Esophagus muscularis mucosa (tissue), 4 donors: ENCODE measurements around the gene MXRA8.

Source experiments
- CTCF ChIP-seq, 3 experiments: fragments of 200-600 bp in 2 of 3; fragments of 450-650 bp in 1 of 3; sonication (generic) in 2 of 3; IDR thresholded peaks; one replicate each; pipeline ENCODE4 v1.5.1; 2017 to 2019; ENCODE audit warnings: antibody characterized with exemption in 3 of 3, mild to moderate bottlenecking in 2 of 3, moderate library complexity in 1 of 3
- EP300 ChIP-seq: sonication (generic); formaldehyde crosslinking; IDR thresholded peaks from one replicate; pipeline ENCODE4 v1.6.1; 2017; ENCODE audit warnings: antibody characterized with exemption
- POLR2A ChIP-seq: fragments of 450-650 bp; IDR thresholded peaks from one replicate; pipeline ENCODE4 v1.6.1; 2017; ENCODE audit warnings: antibody characterized with exemption, moderate library complexity, mild to moderate bottlenecking, low read depth
- POLR2AphosphoS5 ChIP-seq, 2 donors: sonication (generic); formaldehyde crosslinking; IDR thresholded peaks; one replicate each; pipeline ENCODE4 v1.6.1; 2017; ENCODE audit warnings: antibody characterized with exemption in 2 of 2

GRCh38 chr1:1320666-1321448, 37.5 kb downstream of the MXRA8 start:
- no peak for TF ChIP-seq CTCF (IDR thresholded peaks at IDR 0.05)
- TF ChIP-seq POLR2AphosphoS5 (IDR thresholded peaks at IDR 0.05): no peak
- TF ChIP-seq POLR2A: no peak
- no peak for TF ChIP-seq EP300
